Suppressor macrophage treated with lipopolysaccharide for 1 hour (primary cell): ENCODE results near the gene OR2W3.

Source experiments
- DNase-seq, 3 donors: peaks; one replicate each; pipeline ENCODE4 v3.0.0-alpha.2; 2020 to 2022

The OR2W3 gene

DNA sequence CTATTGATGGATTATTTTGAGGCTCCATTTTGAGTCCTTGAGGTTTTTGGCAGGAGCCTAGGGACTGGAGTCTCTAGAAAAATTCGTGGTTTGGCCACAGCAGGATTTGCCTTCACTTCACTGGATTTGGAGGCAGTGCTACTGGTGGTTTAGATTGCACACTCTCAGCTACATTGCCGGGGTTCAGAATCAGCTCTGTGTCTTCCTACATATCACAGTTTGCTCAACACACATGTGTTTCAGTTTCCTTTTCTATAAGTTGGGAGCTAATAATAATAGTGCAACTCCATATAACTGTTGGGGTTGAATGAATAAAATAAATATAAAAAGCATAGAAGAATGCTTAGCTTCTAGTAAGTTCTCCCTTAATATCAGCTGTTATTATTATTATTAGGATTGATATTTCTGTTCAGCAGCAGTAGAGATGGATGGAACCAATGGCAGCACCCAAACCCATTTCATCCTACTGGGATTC lies at the start of gene OR2W3:
Gene OR2W3 (plus strand): TSS at position 425 of the 475 bp plus-strand sequence. CDS start 0 bp downstream, at position 425.
- DNase-seq = no peak

DNA sequence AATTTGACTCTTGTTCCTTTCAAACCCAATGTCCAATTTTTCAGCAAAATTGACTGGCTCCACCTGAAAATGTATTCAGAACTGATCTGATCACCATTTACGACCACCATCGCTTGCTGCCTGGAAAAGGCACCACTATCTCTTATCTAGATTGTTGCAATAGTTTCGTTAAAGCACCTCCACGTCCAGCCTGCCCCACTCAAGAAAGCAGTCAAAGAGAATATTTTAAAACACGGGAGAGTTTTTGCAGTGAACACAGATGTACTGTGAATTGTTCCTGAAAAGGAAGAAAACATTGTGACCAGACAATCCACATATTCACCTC lies 49.7 kb upstream of the OR2W3 start:
- DNase-seq = no peak

DNA sequence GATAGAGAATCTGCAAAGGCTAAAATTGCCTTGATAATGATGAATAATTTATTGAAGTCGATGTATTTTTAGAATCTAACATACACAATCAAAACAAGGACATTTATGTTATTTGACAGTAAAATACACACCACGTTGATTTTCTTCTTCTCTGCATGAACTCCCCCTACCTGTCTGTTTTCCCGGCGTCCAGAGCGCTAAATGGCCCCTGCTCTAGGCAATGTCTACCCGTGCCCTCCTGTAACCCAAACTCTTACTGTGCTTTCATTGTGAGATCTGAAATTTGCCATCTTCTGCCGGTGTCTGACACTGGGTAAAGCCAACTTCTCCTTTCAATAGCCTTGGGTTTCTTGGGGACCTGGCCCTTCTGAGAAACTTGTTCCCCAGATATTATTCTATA lies 47.0 kb upstream of the OR2W3 start:
- DNase-seq = no peak

DNA sequence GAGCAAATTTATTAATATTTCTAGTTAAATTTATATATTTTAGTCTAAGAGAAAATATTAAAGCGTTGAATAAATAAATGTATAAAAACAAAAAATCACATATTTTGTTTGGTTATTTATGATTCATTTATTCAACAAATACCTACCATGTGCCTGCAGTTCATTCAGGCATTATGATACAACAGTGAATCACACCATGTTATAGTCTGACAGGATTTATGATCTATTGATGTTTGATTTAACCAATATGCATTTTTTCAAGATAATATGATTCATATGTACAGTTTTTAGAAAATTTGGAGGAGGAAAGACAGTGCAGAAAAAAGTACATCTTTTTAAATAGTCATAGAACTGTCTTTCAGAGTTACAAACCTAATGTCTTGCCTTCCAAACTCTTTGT lies 45.8 kb upstream of the OR2W3 start:
- DNase-seq = no peak

DNA sequence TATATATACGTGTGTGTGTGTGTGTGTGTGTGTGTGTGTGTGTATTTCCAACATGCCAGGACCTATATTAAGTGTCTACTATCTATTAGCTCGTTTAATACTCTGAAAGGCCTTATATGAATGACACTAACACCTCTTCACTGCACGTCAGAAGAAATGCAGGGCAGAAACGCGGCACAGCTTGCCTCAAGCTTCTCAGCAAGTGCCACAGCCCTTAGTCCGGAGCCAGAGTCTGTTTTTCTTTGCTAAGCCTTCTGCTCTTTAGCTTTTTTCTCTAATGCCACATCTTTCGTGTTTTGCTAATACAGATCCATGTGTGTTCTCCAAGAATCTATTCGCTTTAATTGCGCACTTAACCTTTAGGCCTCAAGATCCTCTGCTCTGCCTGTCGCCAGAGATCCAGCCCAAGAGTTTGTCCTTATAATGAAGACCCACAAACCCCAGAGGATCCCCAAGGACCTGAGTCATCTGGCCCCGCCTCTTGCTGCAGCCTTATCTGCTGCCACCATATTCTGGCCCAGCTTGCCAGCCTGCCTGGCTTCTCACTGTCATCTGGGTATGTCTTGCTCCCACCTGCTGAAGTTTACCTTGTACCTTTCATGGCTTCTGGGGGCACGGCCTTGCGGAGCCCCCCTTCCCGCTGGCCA lies 40.4 kb upstream of the OR2W3 start:
- no peak for DNase-seq

DNA sequence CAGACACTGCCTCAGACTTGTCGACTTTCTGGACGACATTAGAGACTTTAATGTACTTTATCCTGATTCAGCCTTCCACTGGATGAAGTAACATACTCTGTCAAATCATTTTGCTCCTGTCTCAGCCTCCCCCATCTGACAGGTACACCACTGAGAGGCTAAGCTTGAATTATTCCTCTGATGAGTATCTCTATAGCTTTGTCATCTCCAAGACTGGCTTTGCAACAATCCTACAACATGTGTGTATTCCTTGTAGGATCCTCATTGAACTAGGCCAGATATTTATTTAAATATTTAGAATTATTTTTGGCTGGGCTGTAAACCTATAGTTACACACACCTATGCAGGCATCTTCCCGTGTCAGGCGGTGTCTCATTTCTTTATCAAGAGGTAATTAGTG lies 39.5 kb upstream of the OR2W3 start:
- no peak for DNase-seq

DNA sequence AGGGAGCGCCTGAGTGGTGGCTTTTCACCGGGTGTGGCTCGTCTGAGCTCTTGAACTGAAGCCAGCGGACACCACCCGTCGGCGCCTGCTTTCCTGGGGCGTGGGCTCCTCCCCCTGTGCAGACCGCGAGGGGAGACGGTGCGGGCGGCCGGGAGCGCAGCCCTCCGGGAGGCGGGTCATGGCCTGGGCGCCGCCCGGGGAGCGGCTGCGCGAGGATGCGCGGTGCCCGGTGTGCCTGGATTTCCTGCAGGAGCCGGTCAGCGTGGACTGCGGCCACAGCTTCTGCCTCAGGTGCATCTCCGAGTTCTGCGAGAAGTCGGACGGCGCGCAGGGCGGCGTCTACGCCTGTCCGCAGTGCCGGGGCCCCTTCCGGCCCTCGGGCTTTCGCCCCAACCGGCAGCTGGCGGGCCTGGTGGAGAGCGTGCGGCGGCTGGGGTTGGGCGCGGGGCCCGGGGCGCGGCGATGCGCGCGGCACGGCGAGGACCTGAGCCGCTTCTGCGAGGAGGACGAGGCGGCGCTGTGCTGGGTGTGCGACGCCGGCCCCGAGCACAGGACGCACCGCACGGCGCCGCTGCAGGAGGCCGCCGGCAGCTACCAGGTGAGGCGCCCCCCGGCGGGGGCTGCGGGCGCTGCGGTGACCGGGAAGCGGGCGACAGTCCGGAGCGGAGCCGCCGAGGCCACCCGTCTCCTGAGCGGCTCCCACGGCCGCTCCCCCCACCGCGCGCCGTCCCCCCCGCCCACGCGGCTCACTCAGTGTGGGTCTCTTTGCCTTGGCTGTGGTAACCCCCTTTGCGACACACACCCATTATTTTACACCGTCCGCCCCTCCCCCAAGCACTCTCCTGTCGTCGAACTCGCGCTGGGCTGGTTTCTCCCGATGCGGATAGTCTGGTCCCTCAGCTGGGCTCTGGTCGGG lies 38.1 kb upstream of the OR2W3 start, which contains the start of gene TRIM58:
Gene TRIM58 (plus strand): TSS at position 119 of the 916 bp plus-strand sequence. CDS start 60 bp downstream, at position 179.
- DNase-seq = peak; percentile 32 to 75 (median 57)

DNA sequence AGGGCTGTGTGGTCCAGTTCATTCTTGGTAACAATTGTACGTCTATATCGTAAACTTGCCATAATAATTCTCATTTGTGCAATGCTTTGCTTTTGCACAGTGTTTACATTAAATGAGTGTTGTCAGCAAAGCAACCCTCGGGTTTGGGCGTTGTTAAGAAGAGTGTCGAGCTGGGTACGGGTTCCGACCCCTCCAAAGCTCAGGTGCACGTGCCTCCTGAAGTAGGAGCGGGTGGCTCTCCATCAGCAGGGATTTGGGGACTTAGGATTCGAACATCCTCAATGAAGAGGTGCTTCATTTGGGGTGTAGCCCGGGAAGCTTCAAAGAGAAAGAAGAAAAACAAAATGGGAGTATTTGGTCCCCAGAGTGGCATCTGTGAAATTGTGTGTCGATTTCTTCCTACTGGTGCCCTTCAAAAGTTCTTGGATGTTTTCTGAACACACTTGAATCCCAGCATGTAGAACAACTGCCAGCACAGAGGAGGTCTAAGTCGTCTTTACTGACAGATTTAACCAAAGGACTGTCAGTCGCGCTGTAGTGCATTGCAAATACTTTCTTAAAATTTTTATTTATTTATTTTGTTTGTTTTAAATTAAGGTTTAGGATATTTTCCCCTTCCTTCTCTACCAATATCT lies 37.3 kb upstream of the OR2W3 start:
- DNase-seq = peak in 1 of 3 donors; percentile 3

DNA sequence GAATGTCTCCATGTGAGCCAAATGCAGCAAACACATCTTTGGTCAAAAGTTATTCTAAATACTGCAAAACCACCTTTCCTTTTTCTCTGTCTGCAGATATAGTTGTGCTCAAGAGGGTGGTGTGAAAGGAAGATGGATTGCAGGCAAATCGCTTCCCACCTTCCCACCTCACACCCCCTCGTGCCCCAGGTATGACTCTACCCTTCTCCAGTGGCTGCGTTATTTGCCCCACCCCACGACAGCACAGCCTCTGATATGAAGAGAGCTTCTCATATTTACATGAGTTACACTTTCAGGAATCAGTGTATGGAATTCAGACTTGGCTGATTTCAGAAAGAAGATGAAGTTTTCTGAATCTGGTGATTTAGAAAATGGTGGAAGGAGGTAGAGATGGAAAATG lies 32.6 kb upstream of the OR2W3 start:
- no peak for DNase-seq

DNA sequence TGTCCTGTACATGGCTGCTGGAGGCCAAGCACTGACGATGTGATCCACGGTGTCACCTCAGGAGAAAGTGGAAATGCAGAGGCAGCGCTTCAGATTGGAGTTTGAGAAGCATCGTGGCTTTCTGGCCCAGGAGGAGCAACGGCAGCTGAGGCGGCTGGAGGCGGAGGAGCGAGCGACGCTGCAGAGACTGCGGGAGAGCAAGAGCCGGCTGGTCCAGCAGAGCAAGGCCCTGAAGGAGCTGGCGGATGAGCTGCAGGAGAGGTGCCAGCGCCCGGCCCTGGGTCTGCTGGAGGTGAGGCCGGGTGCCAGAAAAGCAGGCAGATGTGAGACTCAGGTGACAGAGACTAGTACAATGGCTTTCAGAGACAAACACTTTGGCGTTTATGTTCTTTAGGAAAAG lies 30.7 kb upstream of the OR2W3 start:
- DNase-seq = no peak

DNA sequence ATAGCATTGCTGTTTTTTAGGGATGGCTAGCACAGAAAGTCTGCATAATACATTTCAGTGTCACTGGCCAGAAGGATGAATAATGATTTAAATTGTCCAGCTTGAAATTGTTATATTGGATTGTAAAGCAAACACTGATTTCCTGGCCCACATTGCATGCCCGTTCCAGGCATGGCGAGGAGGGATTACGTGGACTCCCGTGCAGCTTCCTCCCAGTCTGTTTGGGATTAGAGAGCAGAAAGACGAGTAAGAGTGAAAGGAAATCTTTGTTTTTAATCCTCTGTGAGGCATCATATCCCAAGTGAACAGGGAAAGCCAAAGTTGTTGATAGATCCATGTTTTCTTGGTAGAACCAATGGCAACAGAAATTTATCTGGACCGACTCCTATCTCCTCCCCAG lies 30.0 kb upstream of the OR2W3 start:
- no peak for DNase-seq

DNA sequence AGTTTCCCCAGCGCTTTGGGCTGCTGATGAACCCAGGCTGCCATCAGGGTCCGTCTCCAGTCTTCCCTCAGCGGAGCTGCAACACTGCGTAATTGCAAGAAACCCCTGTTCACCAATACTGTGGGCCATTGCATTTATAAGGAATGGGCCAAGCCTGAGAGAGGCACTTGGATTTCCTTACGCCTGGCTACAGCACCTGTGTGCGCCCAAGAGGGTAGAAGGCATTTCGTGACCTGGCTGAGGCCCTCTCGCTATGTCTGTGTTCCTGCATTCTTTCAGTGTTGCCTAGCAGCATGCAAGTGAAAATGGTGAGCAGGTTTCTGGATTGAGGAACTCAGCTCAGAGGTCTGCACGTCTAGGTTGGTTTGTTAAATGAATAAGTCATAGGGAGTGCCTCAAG lies 12.0 kb upstream of the OR2W3 start:
- DNase-seq = no peak

DNA sequence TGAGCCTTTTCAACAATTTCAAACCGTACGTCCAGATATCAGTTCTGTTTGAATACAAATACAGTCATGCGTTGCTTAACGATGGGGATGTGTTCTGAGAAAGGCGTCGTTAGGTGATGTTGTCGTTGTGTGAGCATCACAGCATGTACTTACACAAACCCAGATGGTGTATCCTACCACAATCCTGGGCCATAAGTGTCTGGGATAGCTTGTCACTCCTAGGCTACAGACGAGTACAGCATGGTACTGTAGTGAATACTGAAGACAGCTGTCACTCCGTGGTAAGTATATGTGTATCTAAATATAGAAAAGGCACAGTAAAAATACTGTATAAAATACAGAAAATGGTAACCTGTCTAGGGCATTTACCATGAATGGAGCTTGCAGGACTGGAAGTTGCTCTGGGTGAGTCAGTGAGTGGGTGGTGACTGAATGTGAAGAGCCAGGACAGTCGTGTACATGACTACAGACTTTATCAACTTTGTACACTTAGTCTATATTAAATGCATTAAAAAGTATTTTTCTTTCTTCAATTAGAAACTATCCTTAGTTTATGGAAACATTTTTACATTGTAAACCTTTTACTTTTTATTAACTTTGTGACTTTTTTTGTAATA lies 10.5 kb upstream of the OR2W3 start:
- peak; percentile 33 to 45 (median 35) for DNase-seq

DNA sequence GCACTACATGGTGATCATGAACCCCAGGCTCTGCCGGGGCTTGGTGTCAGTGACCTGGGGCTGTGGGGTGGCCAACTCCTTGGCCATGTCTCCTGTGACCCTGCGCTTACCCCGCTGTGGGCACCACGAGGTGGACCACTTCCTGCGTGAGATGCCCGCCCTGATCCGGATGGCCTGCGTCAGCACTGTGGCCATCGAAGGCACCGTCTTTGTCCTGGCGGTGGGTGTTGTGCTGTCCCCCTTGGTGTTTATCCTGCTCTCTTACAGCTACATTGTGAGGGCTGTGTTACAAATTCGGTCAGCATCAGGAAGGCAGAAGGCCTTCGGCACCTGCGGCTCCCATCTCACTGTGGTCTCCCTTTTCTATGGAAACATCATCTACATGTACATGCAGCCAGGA lies 589 bp downstream of the OR2W3 start:
- DNase-seq = no peak

DNA sequence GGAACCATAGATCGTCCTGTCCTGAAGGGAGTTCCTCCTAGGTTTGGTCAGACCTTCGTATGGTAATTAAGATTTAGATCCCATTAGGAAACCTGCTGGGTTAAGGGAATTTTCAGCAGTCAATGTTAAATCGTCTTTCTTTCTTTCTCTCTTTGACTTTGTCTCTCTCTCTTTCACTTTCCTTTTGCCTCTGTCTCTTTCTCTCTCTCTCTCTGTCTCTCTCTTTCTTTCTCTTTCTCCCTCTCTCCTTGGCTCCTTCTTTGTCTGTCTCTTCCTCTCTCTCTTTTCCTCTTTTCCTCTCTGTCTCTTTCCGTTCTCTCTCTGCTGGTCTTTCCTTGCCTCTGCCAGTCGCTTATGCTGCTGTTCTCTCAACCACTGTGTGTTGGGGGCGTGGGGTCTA lies 8.7 kb downstream of the OR2W3 start:
- no peak for DNase-seq

DNA sequence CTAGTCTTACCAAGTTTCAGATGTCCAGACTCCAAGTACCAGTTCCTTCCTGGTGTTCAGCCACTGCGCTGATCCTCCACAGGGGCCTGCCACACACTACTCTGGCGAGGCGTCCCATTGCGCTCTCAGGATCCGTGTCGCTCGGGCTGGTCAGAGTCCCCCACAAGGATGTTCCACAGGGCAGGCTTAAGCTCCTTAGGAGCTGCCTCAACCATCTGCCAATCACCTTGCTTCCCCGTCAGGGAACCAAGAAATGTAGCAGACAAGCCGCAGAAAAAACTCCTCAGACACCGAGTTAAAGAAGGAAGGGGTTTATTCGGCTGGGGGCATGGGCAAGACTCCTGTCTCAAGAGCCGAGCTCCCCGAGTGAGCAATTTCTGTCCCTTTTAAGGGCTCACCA lies 9.8 kb downstream of the OR2W3 start:
- DNase-seq = no peak

DNA sequence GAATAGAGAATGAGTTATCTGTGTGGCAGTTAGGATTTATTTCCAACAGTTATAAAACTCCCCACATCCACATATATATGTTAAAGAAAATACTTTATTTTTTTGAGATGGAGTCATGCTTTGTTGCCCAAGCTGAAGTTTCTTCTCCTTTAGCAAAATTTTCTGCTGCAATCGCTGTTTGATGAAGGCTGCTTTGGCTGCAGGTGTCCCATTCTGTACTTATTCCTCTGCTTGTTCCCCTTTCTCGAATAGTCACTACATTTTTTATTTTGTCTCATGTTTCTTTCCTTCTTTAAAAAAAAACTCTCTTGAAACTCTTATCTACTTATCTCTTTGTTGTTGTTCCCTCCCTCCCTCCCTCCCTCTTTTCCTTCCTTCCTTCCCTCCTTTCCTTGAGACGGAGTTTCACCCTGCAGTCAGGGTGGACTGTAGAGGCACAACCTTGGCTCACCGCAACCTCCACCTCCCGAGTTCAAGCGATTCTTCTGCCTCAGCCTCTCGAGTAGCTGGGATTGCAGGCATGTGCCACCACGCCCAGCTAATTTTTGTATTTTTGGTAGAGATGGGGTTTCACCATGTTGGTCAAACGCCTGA lies 10.6 kb downstream of the OR2W3 start:
- no peak for DNase-seq

DNA sequence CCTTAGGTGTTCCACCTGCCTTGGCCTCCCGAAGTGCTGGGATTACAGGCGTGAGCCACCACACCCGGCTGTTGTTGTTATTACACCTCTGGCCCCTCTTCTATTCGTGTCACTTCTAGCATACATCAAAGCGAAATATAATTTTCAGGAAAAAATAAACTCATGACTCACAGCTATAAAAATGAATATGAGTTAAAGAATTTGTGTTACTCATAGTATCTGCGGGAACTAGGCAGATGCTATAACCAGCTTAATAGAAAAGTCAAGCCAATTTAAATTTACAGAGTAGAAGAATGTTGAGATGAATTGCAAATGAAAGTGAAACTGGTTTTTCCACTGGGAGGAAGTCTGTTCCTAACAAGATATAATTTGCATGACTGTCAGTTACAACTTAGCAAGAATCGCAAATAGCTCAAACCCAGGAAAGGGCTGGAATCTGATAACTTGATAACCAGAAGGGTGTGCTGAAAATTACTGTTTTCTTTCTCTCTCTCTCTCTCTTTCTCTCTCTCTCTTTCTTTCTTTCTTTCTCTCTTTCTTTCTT lies 11.2 kb downstream of the OR2W3 start:
- peak; percentile 52 to 82 (median 70) for DNase-seq

DNA sequence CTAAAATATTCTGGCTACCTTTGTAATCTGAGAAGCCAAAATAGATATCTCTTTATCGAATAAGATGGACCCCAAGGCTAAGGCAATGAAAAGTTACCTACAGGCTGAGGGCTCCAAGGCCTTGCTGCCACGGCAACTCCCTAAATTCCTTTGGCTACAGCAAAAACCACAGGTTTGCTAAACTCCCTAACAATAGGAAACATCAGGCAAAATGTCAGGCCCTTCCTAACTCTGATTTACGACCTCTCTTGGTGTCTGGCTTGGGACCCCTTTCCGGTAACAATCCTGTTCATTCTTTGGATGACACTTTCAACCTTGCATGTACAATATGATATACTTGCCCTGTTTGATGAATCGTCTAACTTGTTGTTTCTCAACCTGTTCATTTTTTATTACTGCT lies 13.4 kb downstream of the OR2W3 start:
- DNase-seq = no peak

DNA sequence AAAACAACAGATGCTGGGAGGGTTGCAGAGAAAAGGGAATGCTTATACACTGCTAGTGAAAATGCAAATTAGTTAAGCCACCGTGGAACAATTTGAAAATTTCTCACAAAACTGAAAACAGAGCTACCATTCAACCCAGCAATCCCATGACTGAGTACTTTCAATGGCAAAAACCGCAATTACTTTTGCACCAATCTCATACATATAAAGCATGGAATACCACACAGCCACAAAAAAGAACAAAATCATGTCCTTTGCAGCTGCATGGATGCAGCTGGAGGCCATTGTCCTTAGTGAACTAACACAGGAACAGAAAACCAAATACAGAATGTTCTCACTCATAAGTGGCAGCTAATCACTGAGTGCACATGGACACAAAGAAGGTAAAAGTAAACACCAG lies 18.4 kb downstream of the OR2W3 start:
- no peak for DNase-seq

DNA sequence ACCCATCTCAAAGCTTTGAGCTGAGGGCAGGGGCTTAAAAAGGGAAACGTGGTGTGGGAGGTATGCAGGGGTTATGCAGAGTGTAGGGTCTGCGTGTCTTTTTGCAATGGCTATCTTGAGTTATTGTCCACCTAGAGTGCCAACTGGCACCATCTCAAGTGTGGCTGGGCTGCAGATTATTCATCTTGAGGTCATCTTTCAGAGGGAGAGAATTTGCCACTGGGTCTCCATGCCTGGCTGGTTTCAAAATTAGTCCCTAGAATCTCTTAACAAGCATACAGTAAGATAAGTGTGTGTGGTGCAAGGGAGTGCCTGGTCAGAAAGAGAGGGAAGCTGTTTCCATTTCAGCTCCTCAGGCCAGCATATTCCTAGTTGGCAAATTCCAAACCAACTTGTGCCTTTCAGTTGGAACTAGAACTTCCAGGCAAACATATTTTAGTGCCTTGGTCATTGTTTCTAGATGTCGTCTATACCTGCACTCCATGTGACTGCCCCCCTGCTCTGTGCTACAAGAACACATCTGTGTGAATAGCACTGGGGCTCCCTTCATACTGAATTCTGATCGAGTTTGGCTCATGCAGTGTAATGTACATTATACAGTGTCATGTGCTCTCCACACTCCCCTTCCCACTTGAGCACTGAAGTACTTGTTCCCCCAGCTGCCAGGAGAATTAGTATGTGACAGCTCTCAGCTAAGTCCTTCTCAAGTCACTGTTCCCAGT lies 19.7 kb downstream of the OR2W3 start:
- DNase-seq = no peak

DNA sequence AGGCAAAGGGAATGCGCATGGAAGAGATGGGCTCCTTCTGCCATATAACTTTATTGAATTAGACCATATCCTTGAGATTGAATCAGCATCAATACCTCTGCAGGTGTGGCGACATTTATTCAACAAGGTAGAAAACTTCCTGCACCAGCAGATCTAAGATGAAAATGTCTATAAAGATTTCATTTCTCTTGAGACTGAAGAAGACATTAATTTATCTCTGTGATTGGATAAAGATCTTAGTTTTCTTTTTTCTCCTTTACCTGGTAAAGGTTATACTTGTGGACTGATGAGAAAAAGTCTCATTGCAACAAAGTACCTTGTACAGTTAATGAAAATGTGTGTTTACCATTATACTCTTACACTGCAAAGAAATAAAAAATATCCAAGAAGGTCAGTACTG lies 24.6 kb downstream of the OR2W3 start, which contains the start of gene OR2T8:
Gene OR2T8 (plus strand): TSS at position 301 of the 400 bp plus-strand sequence. CDS start 766 bp downstream, outside the sequence.
- DNase-seq = no peak
